HL-60 (cell line): ENCODE data around the gene GAS2.

Experiments used
- GABPA ChIP-seq: IDR thresholded peaks from 2 replicates; pipeline ENCODE4 v1.6.1; 2012; ENCODE audit warnings: low read depth
- POLR2AphosphoS5 ChIP-seq: IDR thresholded peaks from 2 replicates; pipeline ENCODE4 v1.6.1; 2012; ENCODE audit warnings: low read depth
- SPI1 ChIP-seq: IDR thresholded peaks from 2 replicates; pipeline ENCODE4 v1.6.1; 2012; ENCODE audit warnings: low read depth, mild to moderate bottlenecking, borderline replicate concordance
- TF ChIP-seq, protein P1 (sequence below): IDR thresholded peaks from one replicate; pipeline ENCODE4 v1.5.1; 2011; ENCODE audit warnings: low read length, control low read depth, inconsistent platforms; ENCODE audit not compliant: insufficient read depth
- TF ChIP-seq, protein P2 (sequence below): IDR thresholded peaks from 2 replicates; pipeline ENCODE4 v1.6.1; 2012; ENCODE audit warnings: low read depth; ENCODE audit not compliant: insufficient replicate concordance

- TF ChIP-seq, protein P1, sequence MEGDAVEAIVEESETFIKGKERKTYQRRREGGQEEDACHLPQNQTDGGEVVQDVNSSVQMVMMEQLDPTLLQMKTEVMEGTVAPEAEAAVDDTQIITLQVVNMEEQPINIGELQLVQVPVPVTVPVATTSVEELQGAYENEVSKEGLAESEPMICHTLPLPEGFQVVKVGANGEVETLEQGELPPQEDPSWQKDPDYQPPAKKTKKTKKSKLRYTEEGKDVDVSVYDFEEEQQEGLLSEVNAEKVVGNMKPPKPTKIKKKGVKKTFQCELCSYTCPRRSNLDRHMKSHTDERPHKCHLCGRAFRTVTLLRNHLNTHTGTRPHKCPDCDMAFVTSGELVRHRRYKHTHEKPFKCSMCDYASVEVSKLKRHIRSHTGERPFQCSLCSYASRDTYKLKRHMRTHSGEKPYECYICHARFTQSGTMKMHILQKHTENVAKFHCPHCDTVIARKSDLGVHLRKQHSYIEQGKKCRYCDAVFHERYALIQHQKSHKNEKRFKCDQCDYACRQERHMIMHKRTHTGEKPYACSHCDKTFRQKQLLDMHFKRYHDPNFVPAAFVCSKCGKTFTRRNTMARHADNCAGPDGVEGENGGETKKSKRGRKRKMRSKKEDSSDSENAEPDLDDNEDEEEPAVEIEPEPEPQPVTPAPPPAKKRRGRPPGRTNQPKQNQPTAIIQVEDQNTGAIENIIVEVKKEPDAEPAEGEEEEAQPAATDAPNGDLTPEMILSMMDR: no peak
- TF ChIP-seq POLR2AphosphoS5: no peak
- TF ChIP-seq, protein P2, sequence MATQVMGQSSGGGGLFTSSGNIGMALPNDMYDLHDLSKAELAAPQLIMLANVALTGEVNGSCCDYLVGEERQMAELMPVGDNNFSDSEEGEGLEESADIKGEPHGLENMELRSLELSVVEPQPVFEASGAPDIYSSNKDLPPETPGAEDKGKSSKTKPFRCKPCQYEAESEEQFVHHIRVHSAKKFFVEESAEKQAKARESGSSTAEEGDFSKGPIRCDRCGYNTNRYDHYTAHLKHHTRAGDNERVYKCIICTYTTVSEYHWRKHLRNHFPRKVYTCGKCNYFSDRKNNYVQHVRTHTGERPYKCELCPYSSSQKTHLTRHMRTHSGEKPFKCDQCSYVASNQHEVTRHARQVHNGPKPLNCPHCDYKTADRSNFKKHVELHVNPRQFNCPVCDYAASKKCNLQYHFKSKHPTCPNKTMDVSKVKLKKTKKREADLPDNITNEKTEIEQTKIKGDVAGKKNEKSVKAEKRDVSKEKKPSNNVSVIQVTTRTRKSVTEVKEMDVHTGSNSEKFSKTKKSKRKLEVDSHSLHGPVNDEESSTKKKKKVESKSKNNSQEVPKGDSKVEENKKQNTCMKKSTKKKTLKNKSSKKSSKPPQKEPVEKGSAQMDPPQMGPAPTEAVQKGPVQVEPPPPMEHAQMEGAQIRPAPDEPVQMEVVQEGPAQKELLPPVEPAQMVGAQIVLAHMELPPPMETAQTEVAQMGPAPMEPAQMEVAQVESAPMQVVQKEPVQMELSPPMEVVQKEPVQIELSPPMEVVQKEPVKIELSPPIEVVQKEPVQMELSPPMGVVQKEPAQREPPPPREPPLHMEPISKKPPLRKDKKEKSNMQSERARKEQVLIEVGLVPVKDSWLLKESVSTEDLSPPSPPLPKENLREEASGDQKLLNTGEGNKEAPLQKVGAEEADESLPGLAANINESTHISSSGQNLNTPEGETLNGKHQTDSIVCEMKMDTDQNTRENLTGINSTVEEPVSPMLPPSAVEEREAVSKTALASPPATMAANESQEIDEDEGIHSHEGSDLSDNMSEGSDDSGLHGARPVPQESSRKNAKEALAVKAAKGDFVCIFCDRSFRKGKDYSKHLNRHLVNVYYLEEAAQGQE: no peak
- TF ChIP-seq SPI1: no peak
- TF ChIP-seq GABPA: no peak
Measured at GRCh38 chr11:22792497-22792896, 126.1 kb downstream of the GAS2 start.
